GM23338 (cell line): Measurements from ENCODE around the gene HELB. TPM values are rescaled to one million over a fixed set of nuclear protein-coding genes. Genes with fewer than 3 reads are reported as not detected.

Experiments used
- ATAC-seq: fragments of 200-7000 bp; cut with Tn5 transposase; 3 replicates; pipeline ENCODE4 v1.9.1; 2020
- DNase-seq: peaks from one replicate; pipeline ENCODE4 v3.0.0-alpha.2; 2015; ENCODE audit warnings: low spot score
- H2AFZ ChIP-seq: fragments of 200-600 bp; sonication (generic); 2 replicates; pipeline ENCODE4 v1.8.0; 2016; ENCODE audit warnings: antibody characterized with exemption, mild to moderate bottlenecking, moderate library complexity
- H3F3A ChIP-seq: fragments of 200-600 bp; sonication (generic); replicated peaks from 2 replicates; pipeline ENCODE4 v1.8.0; 2017; ENCODE audit warnings: antibody characterized with exemption, mixed run types, low read depth
- H3K27ac ChIP-seq: fragments of 200-600 bp; sonication (generic); 2 replicates; pipeline ENCODE4 v1.6.1; 2016; ENCODE audit warnings: low read depth
- H3K27me3 ChIP-seq: fragments of 200-600 bp; sonication (generic); 2 replicates; pipeline ENCODE4 v1.8.0; 2016; ENCODE audit warnings: mild to moderate bottlenecking, mixed run types, moderate library complexity; ENCODE audit not compliant: insufficient read depth
- H3K36me3 ChIP-seq: fragments of 200-600 bp; sonication (generic); 2 replicates; pipeline ENCODE4 v1.8.0; 2016; ENCODE audit warnings: mild to moderate bottlenecking; ENCODE audit not compliant: insufficient read depth
- H3K4me1 ChIP-seq: fragments of 200-600 bp; sonication (generic); 2 replicates; pipeline ENCODE4 v1.8.0; 2016; ENCODE audit warnings: mild to moderate bottlenecking, moderate library complexity; ENCODE audit not compliant: insufficient read depth
- H3K4me2 ChIP-seq: fragments of 200-600 bp; sonication (generic); 2 replicates; pipeline ENCODE4 v1.7.1; 2017; ENCODE audit warnings: mixed run types
- H3K4me3 ChIP-seq: fragments of 200-600 bp; sonication (generic); 2 replicates; pipeline ENCODE4 v1.6.1; 2016; ENCODE audit warnings: mixed run types
- H3K79me2 ChIP-seq: fragments of 200-600 bp; sonication (generic); replicated peaks from 2 replicates; pipeline ENCODE4 v1.8.0; 2017; ENCODE audit warnings: mild to moderate bottlenecking; ENCODE audit not compliant: insufficient read depth
- H3K9me2 ChIP-seq: fragments of 200-600 bp; sonication (generic); 2 replicates; pipeline ENCODE4 v1.8.0; 2017; ENCODE audit not compliant: insufficient read depth
- H4K20me1 ChIP-seq: fragments of 200-600 bp; sonication (generic); replicated peaks from 2 replicates; pipeline ENCODE4 v1.8.0; 2017; ENCODE audit warnings: mild to moderate bottlenecking; ENCODE audit not compliant: insufficient read depth
- H3K27ac Mint-ChIP-seq: 2 replicates; pipeline ENCODE4 v1.8.0; 2020; ENCODE audit warnings: inconsistent platforms, mild to moderate bottlenecking, moderate library complexity, mixed read lengths
- H3K27me3 Mint-ChIP-seq: 3 replicates; pipeline ENCODE4 v1.8.0; 2022; ENCODE audit warnings: low read depth, mild to moderate bottlenecking, moderate library complexity, mixed read lengths, inconsistent platforms; ENCODE audit not compliant: insufficient read depth, poor library complexity
- H3K36me3 Mint-ChIP-seq: 3 replicates; pipeline ENCODE4 v1.8.0; 2021; ENCODE audit warnings: low read depth, mild to moderate bottlenecking, inconsistent platforms, moderate library complexity, mixed read lengths
- H3K4me1 Mint-ChIP-seq: 3 replicates; pipeline ENCODE4 v1.8.0; 2020; ENCODE audit warnings: mild to moderate bottlenecking, inconsistent platforms, mixed read lengths
- H3K4me3 Mint-ChIP-seq: 3 replicates; pipeline ENCODE4 v1.8.0; 2021; ENCODE audit warnings: moderate library complexity, mild to moderate bottlenecking, inconsistent platforms, mixed read lengths
- H3K9me3 Mint-ChIP-seq: 3 replicates; pipeline ENCODE4 v1.8.0; 2020; ENCODE audit warnings: moderate library complexity, mild to moderate bottlenecking, inconsistent platforms, mixed read lengths
- EZH2 ChIP-seq: fragments of 200-600 bp; sonication (generic); IDR thresholded peaks from one replicate; pipeline ENCODE4 v1.8.0; 2017; ENCODE audit warnings: antibody characterized with exemption, mild to moderate bottlenecking, low read depth; ENCODE audit not compliant: unreplicated experiment
- EZH2phosphoT487 ChIP-seq: fragments of 200-600 bp; sonication (generic); IDR thresholded peaks from one replicate; pipeline ENCODE4 v1.8.1; 2018; ENCODE audit warnings: antibody characterized with exemption; ENCODE audit not compliant: unreplicated experiment
- JUNB ChIP-seq: IDR thresholded peaks from one replicate; pipeline ENCODE4 v1.6.1; 2016; ENCODE audit warnings: antibody characterized with exemption; ENCODE audit not compliant: unreplicated experiment
- ZNF114 ChIP-seq: fragments of 250-450 bp; sonication (Bioruptor Pico); IDR thresholded peaks from 2 replicates; pipeline ENCODE4 v1.5.0; 2020; ENCODE audit warnings: mild to moderate bottlenecking, moderate library complexity
- ZNF331 ChIP-seq: fragments of 250-450 bp; sonication (Bioruptor Pico); IDR thresholded peaks from 2 replicates; pipeline ENCODE4 v1.5.0; 2020; ENCODE audit warnings: low read depth, mild to moderate bottlenecking, moderate library complexity
- polyA plus RNA-seq: library from polyadenylated mRNA; unstranded; fragments of >200 nt; fragmentation: Nextera tagmentation; extraction: Ambion mirVana; gene quantifications from 2 replicates; pipeline ENCODE4 v1.2.1, GENCODE V29; 2016
- total RNA-seq: library from RNA; depleted of rRNA; stranded (reverse); fragments of >200 nt; shearing (Covaris generic); gene quantifications from 2 replicates; pipeline ENCODE4 v1.2.3, GENCODE V29; 2014
- TF ChIP-seq, protein P1 (sequence below): fragments of 250-450 bp; sonication (Bioruptor Pico); IDR thresholded peaks from 2 replicates; pipeline ENCODE4 v1.5.0; 2020; ENCODE audit warnings: mild to moderate bottlenecking, moderate library complexity
- TF ChIP-seq, protein P2 (sequence below), 2 experiments: fragments of 200-600 bp in 1 of 2; sonication (generic) in 1 of 2; conservative IDR thresholded peaks; 2 replicates each; pipeline versions ENCODE4 v1.5.1 to v1.6.1; 2016 to 2017; ENCODE audit warnings: antibody characterized with exemption in 2 of 2, low read depth in 2 of 2, mild to moderate bottlenecking in 2 of 2, moderate library complexity in 1 of 2

Gene HELB
- total and polyA plus RNA-seq, 2 experiments from 2014 or later = 3.1 to 18.2 TPM

DNA sequence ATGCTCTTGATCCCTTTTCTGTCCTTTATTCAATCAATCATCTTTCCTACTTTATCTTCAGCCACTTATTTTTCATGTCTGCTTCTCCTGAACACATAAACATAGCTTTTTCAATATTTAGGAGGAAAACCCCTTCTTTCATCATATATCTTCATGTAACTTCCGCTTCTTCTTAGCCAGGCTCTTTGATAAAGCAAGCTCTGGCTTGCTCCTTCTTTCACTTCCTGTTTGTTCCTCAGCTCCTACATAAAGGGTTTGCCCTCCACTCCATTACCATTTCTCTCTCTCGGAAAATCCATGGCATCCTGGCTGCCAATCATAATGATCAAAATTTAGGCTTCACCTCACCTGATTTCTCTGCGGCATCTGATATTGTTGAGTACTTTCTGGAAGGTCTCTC is 33.7 kb upstream of the HELB start:
- no peak overlapping the region for H3K4me3 ChIP-seq
- no peak for TF ChIP-seq ZNF114
- no peak for TF ChIP-seq JUNB
- TF ChIP-seq, protein P1, sequence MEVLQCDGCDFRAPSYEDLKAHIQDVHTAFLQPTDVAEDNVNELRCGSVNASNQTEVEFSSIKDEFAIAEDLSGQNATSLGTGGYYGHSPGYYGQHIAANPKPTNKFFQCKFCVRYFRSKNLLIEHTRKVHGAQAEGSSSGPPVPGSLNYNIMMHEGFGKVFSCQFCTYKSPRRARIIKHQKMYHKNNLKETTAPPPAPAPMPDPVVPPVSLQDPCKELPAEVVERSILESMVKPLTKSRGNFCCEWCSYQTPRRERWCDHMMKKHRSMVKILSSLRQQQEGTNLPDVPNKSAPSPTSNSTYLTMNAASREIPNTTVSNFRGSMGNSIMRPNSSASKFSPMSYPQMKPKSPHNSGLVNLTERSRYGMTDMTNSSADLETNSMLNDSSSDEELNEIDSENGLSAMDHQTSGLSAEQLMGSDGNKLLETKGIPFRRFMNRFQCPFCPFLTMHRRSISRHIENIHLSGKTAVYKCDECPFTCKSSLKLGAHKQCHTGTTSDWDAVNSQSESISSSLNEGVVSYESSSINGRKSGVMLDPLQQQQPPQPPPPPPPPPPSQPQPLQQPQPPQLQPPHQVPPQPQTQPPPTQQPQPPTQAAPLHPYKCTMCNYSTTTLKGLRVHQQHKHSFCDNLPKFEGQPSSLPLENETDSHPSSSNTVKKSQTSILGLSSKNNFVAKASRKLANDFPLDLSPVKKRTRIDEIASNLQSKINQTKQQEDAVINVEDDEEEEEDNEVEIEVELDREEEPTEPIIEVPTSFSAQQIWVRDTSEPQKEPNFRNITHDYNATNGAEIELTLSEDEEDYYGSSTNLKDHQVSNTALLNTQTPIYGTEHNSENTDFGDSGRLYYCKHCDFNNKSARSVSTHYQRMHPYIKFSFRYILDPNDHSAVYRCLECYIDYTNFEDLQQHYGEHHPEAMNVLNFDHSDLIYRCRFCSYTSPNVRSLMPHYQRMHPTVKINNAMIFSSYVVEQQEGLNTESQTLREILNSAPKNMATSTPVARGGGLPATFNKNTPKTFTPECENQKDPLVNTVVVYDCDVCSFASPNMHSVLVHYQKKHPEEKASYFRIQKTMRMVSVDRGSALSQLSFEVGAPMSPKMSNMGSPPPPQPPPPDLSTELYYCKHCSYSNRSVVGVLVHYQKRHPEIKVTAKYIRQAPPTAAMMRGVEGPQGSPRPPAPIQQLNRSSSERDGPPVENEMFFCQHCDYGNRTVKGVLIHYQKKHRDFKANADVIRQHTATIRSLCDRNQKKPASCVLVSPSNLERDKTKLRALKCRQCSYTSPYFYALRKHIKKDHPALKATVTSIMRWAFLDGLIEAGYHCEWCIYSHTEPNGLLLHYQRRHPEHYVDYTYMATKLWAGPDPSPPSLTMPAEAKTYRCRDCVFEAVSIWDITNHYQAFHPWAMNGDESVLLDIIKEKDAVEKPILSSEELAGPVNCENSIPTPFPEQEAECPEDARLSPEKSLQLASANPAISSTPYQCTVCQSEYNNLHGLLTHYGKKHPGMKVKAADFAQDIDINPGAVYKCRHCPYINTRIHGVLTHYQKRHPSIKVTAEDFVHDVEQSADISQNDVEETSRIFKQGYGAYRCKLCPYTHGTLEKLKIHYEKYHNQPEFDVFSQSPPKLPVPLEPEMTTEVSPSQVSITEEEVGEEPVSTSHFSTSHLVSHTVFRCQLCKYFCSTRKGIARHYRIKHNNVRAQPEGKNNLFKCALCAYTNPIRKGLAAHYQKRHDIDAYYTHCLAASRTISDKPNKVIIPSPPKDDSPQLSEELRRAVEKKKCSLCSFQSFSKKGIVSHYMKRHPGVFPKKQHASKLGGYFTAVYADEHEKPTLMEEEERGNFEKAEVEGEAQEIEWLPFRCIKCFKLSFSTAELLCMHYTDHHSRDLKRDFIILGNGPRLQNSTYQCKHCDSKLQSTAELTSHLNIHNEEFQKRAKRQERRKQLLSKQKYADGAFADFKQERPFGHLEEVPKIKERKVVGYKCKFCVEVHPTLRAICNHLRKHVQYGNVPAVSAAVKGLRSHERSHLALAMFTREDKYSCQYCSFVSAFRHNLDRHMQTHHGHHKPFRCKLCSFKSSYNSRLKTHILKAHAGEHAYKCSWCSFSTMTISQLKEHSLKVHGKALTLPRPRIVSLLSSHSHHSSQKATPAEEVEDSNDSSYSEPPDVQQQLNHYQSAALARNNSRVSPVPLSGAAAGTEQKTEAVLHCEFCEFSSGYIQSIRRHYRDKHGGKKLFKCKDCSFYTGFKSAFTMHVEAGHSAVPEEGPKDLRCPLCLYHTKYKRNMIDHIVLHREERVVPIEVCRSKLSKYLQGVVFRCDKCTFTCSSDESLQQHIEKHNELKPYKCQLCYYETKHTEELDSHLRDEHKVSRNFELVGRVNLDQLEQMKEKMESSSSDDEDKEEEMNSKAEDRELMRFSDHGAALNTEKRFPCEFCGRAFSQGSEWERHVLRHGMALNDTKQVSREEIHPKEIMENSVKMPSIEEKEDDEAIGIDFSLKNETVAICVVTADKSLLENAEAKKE = no peak
- TF ChIP-seq, protein P2, sequence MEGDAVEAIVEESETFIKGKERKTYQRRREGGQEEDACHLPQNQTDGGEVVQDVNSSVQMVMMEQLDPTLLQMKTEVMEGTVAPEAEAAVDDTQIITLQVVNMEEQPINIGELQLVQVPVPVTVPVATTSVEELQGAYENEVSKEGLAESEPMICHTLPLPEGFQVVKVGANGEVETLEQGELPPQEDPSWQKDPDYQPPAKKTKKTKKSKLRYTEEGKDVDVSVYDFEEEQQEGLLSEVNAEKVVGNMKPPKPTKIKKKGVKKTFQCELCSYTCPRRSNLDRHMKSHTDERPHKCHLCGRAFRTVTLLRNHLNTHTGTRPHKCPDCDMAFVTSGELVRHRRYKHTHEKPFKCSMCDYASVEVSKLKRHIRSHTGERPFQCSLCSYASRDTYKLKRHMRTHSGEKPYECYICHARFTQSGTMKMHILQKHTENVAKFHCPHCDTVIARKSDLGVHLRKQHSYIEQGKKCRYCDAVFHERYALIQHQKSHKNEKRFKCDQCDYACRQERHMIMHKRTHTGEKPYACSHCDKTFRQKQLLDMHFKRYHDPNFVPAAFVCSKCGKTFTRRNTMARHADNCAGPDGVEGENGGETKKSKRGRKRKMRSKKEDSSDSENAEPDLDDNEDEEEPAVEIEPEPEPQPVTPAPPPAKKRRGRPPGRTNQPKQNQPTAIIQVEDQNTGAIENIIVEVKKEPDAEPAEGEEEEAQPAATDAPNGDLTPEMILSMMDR (conservative IDR thresholded peaks at IDR 0.05; ENCODE audit: low read depth in 2 of 2) = no peak
- no peak for TF ChIP-seq EZH2phosphoT487
- TF ChIP-seq ZNF331 = no peak
- no peak for TF ChIP-seq EZH2
- no peaks in the 10 kb centered on the region for H3K9me2 ChIP-seq
- no peak overlapping the region for H3K27ac ChIP-seq
- no peaks in the 10 kb centered on the region for H3K79me2 ChIP-seq
- DNase-seq (no peak), ATAC-seq (no peak)
- H3K27ac Mint-ChIP-seq = no peak overlapping the region
- H3K27me3 ChIP-seq = no peaks in the 10 kb centered on the region
- no peaks in the 10 kb centered on the region for H4K20me1 ChIP-seq
- H3K36me3 ChIP-seq = no peaks in the 10 kb centered on the region
- no peaks in the 10 kb centered on the region for H3F3A ChIP-seq
- H3K9me3 Mint-ChIP-seq = no peaks in the 10 kb centered on the region
- H3K4me1 Mint-ChIP-seq = peaks cover 14% of the 10 kb centered on the region
- H3K4me3 Mint-ChIP-seq = no peak overlapping the region
- H3K4me1 ChIP-seq = no peaks in the 10 kb centered on the region
- no peaks in the 10 kb centered on the region; the same call in 2 of the 3 replicates for H3K36me3 Mint-ChIP-seq
- no peak overlapping the region for H3K4me2 ChIP-seq
- H2AFZ ChIP-seq = peak overlapping the region; percentile 67
- H3K27me3 Mint-ChIP-seq = no peaks in the 10 kb centered on the region
